Colonic mucosa (tissue), 4 donors: ENCODE data around the gene GPR146. TPM values are rescaled to one million over a fixed set of nuclear protein-coding genes. Genes with fewer than 3 reads are reported as not detected.

ENCODE experiments used
- DNase-seq: peaks from one replicate; pipeline ENCODE4 v3.0.0-alpha.2; 2020
- H3K27ac ChIP-seq: fragments of 200-600 bp; one replicate; pipeline ENCODE4 v1.8.0; 2021
- H3K27me3 ChIP-seq: fragments of 200-600 bp; one replicate; pipeline ENCODE4 v1.8.0; 2021
- H3K36me3 ChIP-seq: fragments of 200-600 bp; one replicate; pipeline ENCODE4 v1.8.0; 2021
- H3K4me1 ChIP-seq: fragments of 200-600 bp; one replicate; pipeline ENCODE4 v1.8.0; 2021; ENCODE audit warnings: mild to moderate bottlenecking
- H3K4me3 ChIP-seq: fragments of 200-600 bp; one replicate; pipeline ENCODE4 v1.8.0; 2021
- H3K9ac ChIP-seq, 2 donors: one replicate each; pipeline ENCODE4 v1.7.0; 2013; ENCODE audit warnings: control low read depth in 2 of 2, low read depth in 2 of 2, low read length in 2 of 2
- H3K9me3 ChIP-seq: fragments of 200-600 bp; one replicate; pipeline ENCODE4 v1.8.0; 2021
- CTCF ChIP-seq: fragments of 200-600 bp; IDR thresholded peaks from one replicate; pipeline ENCODE4 v1.8.0; 2022; ENCODE audit warnings: antibody characterized with exemption, mild to moderate bottlenecking
- intact Hi-C: fragments of 100-400 bp; cut with DNase I; formaldehyde crosslinking; loops from one replicate; pipeline ENCODE4 v1.14.1; 2022
- total RNA-seq, 2 donors: library from RNA; stranded (reverse); fragmentation: NEBNext Ultra II Directional in 1 of 2; extraction: Animal tissue kit (Norgen Biotek cat#: 25700) in 1 of 2; gene quantifications; one replicate each; pipeline ENCODE4 v1.2.1, GENCODE V29; 2021
- donor health status: healthy.
- donor health status: DM: no; HTN: no; CAD: no.
- donor health status: DM: no; HTN: no; CAD: no.

Gene GPR146
- total RNA-seq, 2 donors from 2014 or later: 2.9 to 9.0 TPM

- Histone ChIP-seq H3K9me3 (no peaks in the 10 kb centered on the region), H3K4me1 (no peaks in the 10 kb centered on the region), H3K36me3 (no peaks in the 10 kb centered on the region), H3K27ac (no peak overlapping the region), H3K27me3 (no peaks in the 10 kb centered on the region), H3K9ac (no peak overlapping the region), H3K4me3 (no peak overlapping the region)
- intact Hi-C loops: no loop called here
- no peak for TF ChIP-seq CTCF
- DNase-seq: no peak
Measured at GRCh38 chr7:1019255-1019785, 25.0 kb upstream of the GPR146 start.

- no peaks in the 10 kb centered on the region for H3K4me1 ChIP-seq
- H3K9me3 ChIP-seq: no peaks in the 10 kb centered on the region
- TF ChIP-seq CTCF: no peak
- intact Hi-C loops: no loop called here
- no peak overlapping the region for H3K4me3 ChIP-seq
- H3K36me3 ChIP-seq: no peaks in the 10 kb centered on the region
- no peaks in the 10 kb centered on the region for H3K27me3 ChIP-seq
- no peak for DNase-seq
- H3K9ac ChIP-seq: no peak overlapping the region
- no peak overlapping the region for H3K27ac ChIP-seq
Measured at GRCh38 chr7:1019789-1020610, 24.3 kb upstream of the GPR146 start.

- DNase-seq: no peak
Measured at GRCh38 chr7:1020849-1021251, 23.5 kb upstream of the GPR146 start.

GRCh38 chr7:1021366-1021765 is 23.0 kb upstream of the GPR146 start:
- no peak for TF ChIP-seq CTCF
- H3K27me3 ChIP-seq: no peaks in the 10 kb centered on the region
- no peak for DNase-seq
- no peak overlapping the region for H3K9ac ChIP-seq
- H3K4me3 ChIP-seq: no peak overlapping the region
- no peak overlapping the region for H3K27ac ChIP-seq
- no peaks in the 10 kb centered on the region for H3K4me1 ChIP-seq
- intact Hi-C loops: no loop called here
- H3K36me3 ChIP-seq: no peaks in the 10 kb centered on the region
- no peaks in the 10 kb centered on the region for H3K9me3 ChIP-seq

More at GRCh38 chr7:1020849-1021251, 23.5 kb upstream of the GPR146 start:
- Histone ChIP-seq H3K9me3 (no peaks in the 10 kb centered on the region), H3K4me1 (no peaks in the 10 kb centered on the region), H3K27me3 (no peaks in the 10 kb centered on the region), H3K27ac (no peak overlapping the region), H3K36me3 (no peaks in the 10 kb centered on the region), H3K4me3 (no peak overlapping the region), H3K9ac (no peak overlapping the region)
- no peak for TF ChIP-seq CTCF
- intact Hi-C loops: no loop called here

GRCh38 chr7:1021931-1022330 is 22.4 kb upstream of the GPR146 start:
- Histone ChIP-seq H3K9ac (no peak overlapping the region), H3K27ac (no peak overlapping the region), H3K36me3 (no peaks in the 10 kb centered on the region), H3K4me1 (no peaks in the 10 kb centered on the region), H3K4me3 (no peak overlapping the region), H3K9me3 (no peaks in the 10 kb centered on the region), H3K27me3 (no peaks in the 10 kb centered on the region)
- intact Hi-C loops: no loop called here
- TF ChIP-seq CTCF: no peak
- no peak for DNase-seq
